GM19395 (cell line): ENCODE data around the gene L3MBTL3.

Source experiments
- ATAC-seq: cut with Tn5 transposase; IDR thresholded peaks from one replicate; pipeline ENCODE4 v1.9.1; 2021; ENCODE audit warnings: mild to moderate bottlenecking, moderate library complexity; ENCODE audit not compliant: unreplicated experiment

L3MBTL3 gene

GRCh38 chr6:130018292-130018743 is at the start of gene L3MBTL3:
L3MBTL3 (plus strand) TSS chr6:130018581; CDS start chr6:130042700, 24,119 bp downstream.
- peak; percentile 74 for ATAC-seq

- no peak for ATAC-seq
These were observed 49.3 kb upstream of the L3MBTL3 start for GRCh38 chr6:129969064-129969463.

- ATAC-seq: no peak
These were observed 42.3 kb upstream of the L3MBTL3 start for GRCh38 chr6:129976110-129976509.

- no peak for ATAC-seq
These were observed 40.0 kb upstream of the L3MBTL3 start for GRCh38 chr6:129978148-129978916.

- no peak for ATAC-seq
These were observed 37.6 kb upstream of the L3MBTL3 start for GRCh38 chr6:129980821-129981220.

GRCh38 chr6:129981598-129981997 is 36.8 kb upstream of the L3MBTL3 start:
- no peak for ATAC-seq

- no peak for ATAC-seq
These were observed 29.0 kb upstream of the L3MBTL3 start for GRCh38 chr6:129989396-129989795.

- ATAC-seq: no peak
These were observed 25.5 kb upstream of the L3MBTL3 start for GRCh38 chr6:129992881-129993280.

GRCh38 chr6:129994410-129994809 is 24.0 kb upstream of the L3MBTL3 start:
- no peak for ATAC-seq

GRCh38 chr6:129996387-129996786 is 22.0 kb upstream of the L3MBTL3 start:
- no peak for ATAC-seq

GRCh38 chr6:130000526-130001421 is 17.6 kb upstream of the L3MBTL3 start:
- ATAC-seq: no peak

- ATAC-seq: no peak
These were observed 10.0 kb upstream of the L3MBTL3 start for GRCh38 chr6:130008236-130008873.

GRCh38 chr6:130009146-130009545 is 9.2 kb upstream of the L3MBTL3 start:
- no peak for ATAC-seq

- ATAC-seq: no peak
These were observed 8.0 kb upstream of the L3MBTL3 start for GRCh38 chr6:130010387-130010786.

GRCh38 chr6:130012728-130013127 is 5.7 kb upstream of the L3MBTL3 start:
- ATAC-seq: no peak

GRCh38 chr6:130018744-130019325 is 454 bp downstream of the L3MBTL3 start:
- ATAC-seq: peak; percentile 31

- peak; percentile 7 for ATAC-seq
These were observed 1.1 kb downstream of the L3MBTL3 start for GRCh38 chr6:130019326-130020072.

- peak; percentile 12 for ATAC-seq
These were observed 1.9 kb downstream of the L3MBTL3 start for GRCh38 chr6:130020073-130020906.

GRCh38 chr6:130020907-130021629 is 2.7 kb downstream of the L3MBTL3 start:
- ATAC-seq: peak; percentile 69
